BJ (cell line): ENCODE measurements around the gene C16orf46. TPM values are rescaled to one million over a fixed set of nuclear protein-coding genes. Genes with fewer than 3 reads are reported as not detected.

ENCODE experiments used
- CTCF ChIA-PET: fragments of 350-600 bp; formaldehyde crosslinking; extraction: SDS; loops from one replicate; lab custom pipeline; 2021; ENCODE audit warnings: antibody characterized with exemption, inconsistent platforms; lab: Yijun Ruan, JAX
- POLR2A ChIA-PET: fragments of 300-600 bp; sonication (Branson Sonifier 250); formaldehyde crosslinking; extraction: SDS; loops from one replicate; lab custom pipeline; 2021; ENCODE audit warnings: antibody characterized with exemption; lab: Charles Lee
- DNase-seq: peaks from one replicate; pipeline ENCODE4 v3.0.0-alpha.2; 2011; ENCODE audit warnings: low read depth
- H3K27me3 ChIP-seq: 2 replicates; pipeline ENCODE4 v1.6.0; 2011; ENCODE audit warnings: low read length; ENCODE audit not compliant: control insufficient read depth, insufficient read depth
- H3K36me3 ChIP-seq: 2 replicates; pipeline ENCODE4 v1.5.1; 2011; ENCODE audit warnings: low read length; ENCODE audit not compliant: control insufficient read depth, insufficient read depth
- H3K4me3 ChIP-seq: 2 replicates; pipeline ENCODE4 v1.5.1; 2011; ENCODE audit warnings: low read depth, mild to moderate bottlenecking, control low read depth, low read length
- CTCF ChIP-seq: IDR thresholded peaks from 2 replicates; pipeline ENCODE4 v1.5.1; 2011; ENCODE audit warnings: low read depth, mild to moderate bottlenecking, control low read depth, inconsistent platforms, low read length, moderate library complexity; ENCODE audit not compliant: insufficient read depth
- polyA minus RNA-seq: library from RNA; depleted of rRNA, polyadenylated mRNA; stranded (reverse); fragments of >200 nt; gene quantifications from 2 replicates; pipeline ENCODE4 v1.2.3, GENCODE V29; 2011; rRNA and poly(A)+ RNA removed
- polyA plus RNA-seq: library from polyadenylated mRNA; depleted of rRNA; stranded (reverse); fragments of >200 nt; gene quantifications from 2 replicates; pipeline ENCODE4 v1.2.3, GENCODE V29; 2011; rRNA removed

The C16orf46 gene, protein sequence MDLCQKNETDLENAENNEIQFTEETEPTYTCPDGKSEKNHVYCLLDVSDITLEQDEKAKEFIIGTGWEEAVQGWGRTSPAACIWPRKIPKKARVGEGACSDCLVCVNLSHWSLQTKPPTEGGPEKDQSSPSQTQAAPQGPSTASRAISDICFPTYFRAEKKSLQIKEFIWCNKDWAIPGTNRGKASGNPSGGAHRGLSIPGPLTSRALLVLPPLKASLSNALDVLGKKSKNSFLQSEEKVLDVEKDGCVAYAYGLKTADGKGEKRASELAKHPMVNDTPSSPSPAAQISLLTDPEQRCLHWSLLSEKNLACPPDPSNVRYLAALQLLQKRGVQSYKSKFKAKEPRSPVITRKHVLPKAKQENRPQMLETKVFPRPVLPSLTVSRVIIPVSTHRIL
- polyA plus RNA-seq (0.43 and 0.87 TPM in 2 replicates), polyA minus RNA-seq (0.43 TPM in 1 of 2 replicates, not detected in the other)

- DNase-seq, result peak; percentile 82
- TF ChIP-seq CTCF, result no peak
- POLR2A ChIA-PET, result interaction anchor here (0.7 kb wide), 1 partner anchor 61 kb away, joined by 6 read pairs; no protein-coding TSS in a partner anchor
- Histone ChIP-seq H3K27me3 (no peaks in the 10 kb centered on the region), H3K4me3 (peak within 1 kb of the TSS; percentile 70), H3K36me3 (no peaks in the 10 kb centered on the region)
- CTCF ChIA-PET, result interaction anchor here (1.1 to 1.8 kb wide), 3 partner anchors 41 to 43 kb away, joined by 3 to 9 read pairs (median 8); partner anchors contain the start of gene ATMIN
Measured at GRCh38 chr16:81077076-81077940, at the start of gene C16orf46. Gene C16orf46, minus strand, starts transcription at chr16:81077238. Its CDS starts 13,283 bp downstream, at chr16:81063955.

DNA sequence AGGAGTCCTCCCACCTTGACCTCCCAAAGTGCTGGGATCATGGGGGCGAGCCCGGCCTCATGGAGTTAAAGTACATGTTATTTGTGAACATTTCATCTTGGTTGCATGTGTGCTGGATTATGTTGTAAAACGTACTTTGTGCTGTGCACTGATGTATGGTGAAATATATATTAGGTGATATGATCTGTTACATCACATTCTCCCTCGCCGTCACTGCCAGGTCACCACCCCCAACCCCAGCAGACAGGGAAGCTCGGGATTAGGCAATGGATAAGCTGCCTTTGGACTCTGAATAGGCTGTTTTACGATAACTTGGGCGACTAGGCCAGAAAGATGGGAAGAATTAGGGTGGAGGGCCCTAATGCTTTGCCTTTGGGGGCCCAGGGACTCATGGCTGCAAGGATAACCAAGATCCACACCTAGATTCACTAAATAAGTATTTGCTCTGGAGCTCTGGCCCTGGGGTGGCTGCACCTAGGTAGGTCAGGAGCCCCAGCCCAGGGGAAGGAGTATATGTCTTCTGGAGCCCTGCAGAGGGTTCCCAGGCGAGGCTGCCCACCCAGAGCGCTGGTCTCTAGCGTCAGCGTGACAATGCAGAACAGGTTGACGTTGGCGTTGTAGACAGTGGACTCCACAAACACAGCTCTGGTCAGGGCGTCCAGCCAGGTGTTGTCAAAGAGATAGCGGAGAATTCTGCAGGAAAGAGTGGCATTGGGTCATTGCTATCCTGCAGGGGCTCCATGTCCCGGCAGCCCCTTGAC is 46.2 kb upstream of the C16orf46 start:
- DNase-seq, result no peak
- CTCF ChIA-PET, result no interaction called here

DNA sequence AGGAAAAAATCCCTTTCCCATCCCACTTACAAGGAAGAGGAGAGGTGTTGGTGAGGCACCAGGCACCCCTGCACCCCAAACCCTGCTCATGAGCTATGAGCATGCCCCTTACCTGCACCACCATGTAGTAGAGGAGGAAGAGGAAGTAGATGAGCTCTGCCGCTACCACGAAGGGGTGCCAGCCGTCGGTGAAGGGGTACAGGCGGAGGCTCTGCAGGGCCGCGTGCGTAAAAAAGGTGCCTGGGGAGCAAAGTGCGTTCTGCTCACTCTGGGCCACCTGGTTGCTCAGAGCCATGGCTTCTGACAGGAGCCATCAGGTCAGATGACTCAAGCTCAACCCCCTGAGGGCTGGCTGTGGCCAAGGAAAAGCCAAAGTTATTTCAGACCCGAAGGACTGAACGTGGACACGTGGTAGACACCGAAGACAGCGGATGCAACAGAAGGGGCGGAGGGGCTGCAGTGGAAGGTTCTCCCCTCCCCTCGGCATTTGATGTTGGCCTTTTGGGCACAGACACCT is 44.5 kb upstream of the C16orf46 start:
- CTCF ChIA-PET, result interaction anchor here (1.0 kb wide), 1 partner anchor 198 kb away, joined by 3 read pairs; no protein-coding TSS in a partner anchor
- DNase-seq, result no peak
- H3K27me3 ChIP-seq, result no peaks in the 10 kb centered on the region
- H3K4me3 ChIP-seq, result no peak overlapping the region
- TF ChIP-seq CTCF, result no peak
- POLR2A ChIA-PET, result no interaction called here
- no peaks in the 10 kb centered on the region for H3K36me3 ChIP-seq

More for the DNA sequence above, 46.2 kb upstream of the C16orf46 start:
- no peak for TF ChIP-seq CTCF
- H3K4me3 ChIP-seq, result no peak overlapping the region
- H3K27me3 ChIP-seq, result no peaks in the 10 kb centered on the region
- H3K36me3 ChIP-seq, result no peaks in the 10 kb centered on the region
- POLR2A ChIA-PET, result no interaction called here

- CTCF ChIA-PET, result no interaction called here
- H3K4me3 ChIP-seq, result no peak overlapping the region
- no peak for TF ChIP-seq CTCF
- POLR2A ChIA-PET, result no interaction called here
- DNase-seq, result no peak
- no peaks in the 10 kb centered on the region for H3K27me3 ChIP-seq
- H3K36me3 ChIP-seq, result no peaks in the 10 kb centered on the region
Measured at GRCh38 chr16:81117436-81117835, 40.4 kb upstream of the C16orf46 start.
